GM19240 (cell line): ENCODE results near the gene CD59.
"Not testable (repeated sequence)": the region's sequence is repeated elsewhere in the genome, so short reads cannot be mapped to it uniquely, and the experiment has no call there.

Experiments used
- DNase-seq: peaks from one replicate; pipeline ENCODE4 v3.0.0; 2011; ENCODE audit warnings: low spot score; ENCODE audit not compliant: insufficient read length

CD59 gene

GRCh38 chr11:33695051-33695566, 41.1 kb downstream of the CD59 start:
- DNase-seq, result no peak

GRCh38 chr11:33694346-33695050, 41.7 kb downstream of the CD59 start:
- no peak for DNase-seq

GRCh38 chr11:33692541-33692940, 43.7 kb downstream of the CD59 start:
- DNase-seq, result no peak

GRCh38 chr11:33692013-33692504, 44.2 kb downstream of the CD59 start:
- no peak for DNase-seq

- no peak for DNase-seq
Measured at GRCh38 chr11:33691066-33691864, 45.0 kb downstream of the CD59 start.

GRCh38 chr11:33690290-33691065, 45.7 kb downstream of the CD59 start:
- DNase-seq, result no peak

- no peak for DNase-seq
Measured at GRCh38 chr11:33689501-33689900, 46.7 kb downstream of the CD59 start.

- DNase-seq, result no peak
Measured at GRCh38 chr11:33689085-33689484, 47.1 kb downstream of the CD59 start.

- DNase-seq, result no peak
Measured at GRCh38 chr11:33687733-33688479, 48.3 kb downstream of the CD59 start.

GRCh38 chr11:33685082-33685481, 51.1 kb downstream of the CD59 start:
- no peak for DNase-seq

GRCh38 chr11:33684003-33684706, 52.1 kb downstream of the CD59 start:
- DNase-seq, result no peak

- no peak for DNase-seq
Measured at GRCh38 chr11:33682446-33682845, 53.8 kb downstream of the CD59 start.

- no peak for DNase-seq
Measured at GRCh38 chr11:33682019-33682418, 54.2 kb downstream of the CD59 start.

GRCh38 chr11:33678616-33679015, 57.6 kb downstream of the CD59 start:
- DNase-seq, result not testable (repeated sequence)

- no peak for DNase-seq
Measured at GRCh38 chr11:33674035-33674814, 62.0 kb downstream of the CD59 start.

- no peak for DNase-seq
Measured at GRCh38 chr11:33672273-33672672, 64.0 kb downstream of the CD59 start.

- no peak for DNase-seq
Measured at GRCh38 chr11:33670250-33671011, 65.8 kb downstream of the CD59 start.

GRCh38 chr11:33669598-33670249, 66.5 kb downstream of the CD59 start:
- no peak for DNase-seq
